GM18511 (cell line): Measurements from ENCODE around the gene SETD2.

Experiments
- ATAC-seq: cut with Tn5 transposase; IDR thresholded peaks from one replicate; pipeline ENCODE4 v1.9.1; 2021; ENCODE audit warnings: mild to moderate bottlenecking, moderate library complexity; ENCODE audit not compliant: unreplicated experiment

Gene SETD2

GRCh38 chr3:47000198-47000815 lies 163.6 kb downstream of the SETD2 start:
- no peak for ATAC-seq

- ATAC-seq: no peak
Observed at GRCh38 chr3:46999516-47000197, 164.3 kb downstream of the SETD2 start.

- no peak for ATAC-seq
Observed at GRCh38 chr3:46998852-46999515, 164.9 kb downstream of the SETD2 start.

- ATAC-seq: no peak
Observed at GRCh38 chr3:46998121-46998851, 165.6 kb downstream of the SETD2 start.

GRCh38 chr3:46997453-46998091 lies 166.3 kb downstream of the SETD2 start:
- ATAC-seq: no peak

GRCh38 chr3:46996689-46997452 lies 167.0 kb downstream of the SETD2 start:
- ATAC-seq: no peak

- ATAC-seq: no peak
Observed at GRCh38 chr3:46995901-46996562, 167.9 kb downstream of the SETD2 start.

GRCh38 chr3:46994801-46995731 lies 168.8 kb downstream of the SETD2 start:
- no peak for ATAC-seq

- ATAC-seq: no peak
Observed at GRCh38 chr3:46993986-46994385, 169.9 kb downstream of the SETD2 start.

GRCh38 chr3:46993292-46993691 lies 170.6 kb downstream of the SETD2 start:
- no peak for ATAC-seq

- no peak for ATAC-seq
Observed at GRCh38 chr3:46992231-46992630, 171.7 kb downstream of the SETD2 start.

- ATAC-seq: no peak
Observed at GRCh38 chr3:46991406-46992165, 172.3 kb downstream of the SETD2 start.

GRCh38 chr3:46990573-46991374 lies 173.1 kb downstream of the SETD2 start:
- ATAC-seq: no peak

GRCh38 chr3:46989146-46989810 lies 174.6 kb downstream of the SETD2 start:
- no peak for ATAC-seq

GRCh38 chr3:46988616-46989015 lies 175.3 kb downstream of the SETD2 start:
- no peak for ATAC-seq

GRCh38 chr3:46987743-46988401 lies 176.0 kb downstream of the SETD2 start:
- ATAC-seq: peak; percentile 81
